ENCODE results near the gene NUDT14. TPM values are rescaled to one million over a fixed set of nuclear protein-coding genes. Genes with fewer than 3 reads are reported as not detected.

NUDT14 gene
- total and polyA plus RNA-seq, 3 experiments from 2014 or later: 6.7 to 12.4 (median 6.9) TPM

DNA sequence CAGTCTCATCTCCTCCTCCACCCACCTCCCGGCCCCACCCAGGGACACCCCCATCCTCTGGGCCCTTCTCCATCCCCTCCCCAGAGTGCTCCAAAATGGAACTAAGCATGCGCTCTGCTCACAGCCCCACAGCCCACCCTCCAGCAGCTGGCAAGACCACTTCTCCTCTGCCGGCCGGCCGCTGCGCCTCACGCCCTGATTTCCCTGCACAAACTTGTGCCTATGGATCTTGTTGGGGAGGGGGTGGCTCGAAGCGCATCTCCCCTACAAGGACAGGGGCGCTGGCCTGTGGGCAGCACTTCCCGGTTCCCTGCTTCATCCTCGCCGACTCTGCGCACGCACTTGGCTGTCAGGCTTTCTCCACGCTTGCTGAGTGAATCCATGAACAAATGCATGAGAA lies 19.5 kb upstream of the NUDT14 start:
- peaks cover 30% of the 10 kb centered on the region for H3K4me1 ChIP-seq (ENCODE audit: insufficient read depth, low read length)
- no peak for DNase-seq

DNA sequence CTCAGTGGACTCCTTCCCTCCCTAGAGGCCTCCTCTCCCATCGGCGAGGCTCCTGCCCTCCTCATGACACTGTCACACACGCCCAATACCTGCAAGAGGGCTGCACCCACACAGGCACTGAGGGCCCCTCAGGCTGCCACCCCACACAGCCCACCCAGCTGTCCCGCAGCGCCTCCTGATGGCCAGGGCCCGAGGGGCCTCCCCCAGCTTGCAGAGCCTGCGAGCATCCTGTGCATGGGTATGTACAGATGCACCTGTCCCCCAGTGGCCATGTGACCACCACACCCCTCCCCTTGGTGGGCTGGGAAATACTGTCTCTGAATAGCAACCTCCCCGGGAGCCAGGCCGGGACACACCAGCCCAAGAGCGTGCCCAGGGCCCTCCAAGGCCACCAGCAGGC lies 19.0 kb upstream of the NUDT14 start:
- DNase-seq: no peak
- ChIA-PET POLR2A (no interaction called here), CTCF (interaction anchor here (1.4 kb wide), 1 partner anchor 101 kb away, joined by 4 read pairs; the partner anchor contains the start of gene BRF1)
- peaks cover 0 to 32% (median 7%) of the 10 kb centered on the region in 3 donors for H3K4me1 Mint-ChIP-seq
- H3K9me3 Mint-ChIP-seq: no peaks in the 10 kb centered on the region
- Histone ChIP-seq H3K27ac (ENCODE audit: low read depth, low read length) (no peak overlapping the region), H3K4me3 (ENCODE audit: low read length) (no peak overlapping the region), H3K4me1 (ENCODE audit: insufficient read depth, low read length) (peaks cover 36% of the 10 kb centered on the region), H3K9me3 (ENCODE audit: low read length) (no peaks in the 10 kb centered on the region), H3K27me3 (ENCODE audit: insufficient read depth, low read length, poor library complexity, severe bottlenecking) (peaks cover 11% of the 10 kb centered on the region), H3K36me3 (ENCODE audit: insufficient read depth, low read length) (no peaks in the 10 kb centered on the region)
- no peaks in the 10 kb centered on the region for H3K36me3 Mint-ChIP-seq
- H3K27ac Mint-ChIP-seq: no peak overlapping the region
- no peak overlapping the region for H3K4me3 Mint-ChIP-seq
- H3K27me3 Mint-ChIP-seq: peaks cover 34 to 42% of the 10 kb centered on the region in 2 donors

More for the DNA sequence above, 19.5 kb upstream of the NUDT14 start:
- H3K9me3 ChIP-seq (ENCODE audit: low read length): no peaks in the 10 kb centered on the region
- ChIA-PET CTCF (interaction anchor here (1.4 to 1.7 kb wide), 2 partner anchors 101 to 152 kb away, joined by 4 to 5 read pairs; partner anchors contain the start of gene BRF1), POLR2A (no interaction called here)
- Mint-ChIP-seq H3K9me3 (no peaks in the 10 kb centered on the region), H3K27ac (no peak overlapping the region), H3K36me3 (no peaks in the 10 kb centered on the region), H3K4me1 (peaks cover 0 to 28% (median 5%) of the 10 kb centered on the region in 3 donors), H3K27me3 (peaks cover 34 to 39% of the 10 kb centered on the region in 2 donors), H3K4me3 (no peak overlapping the region)
- peaks cover 11% of the 10 kb centered on the region for H3K27me3 ChIP-seq (ENCODE audit: insufficient read depth, low read length, poor library complexity, severe bottlenecking)
- H3K27ac ChIP-seq (ENCODE audit: low read depth, low read length): no peak overlapping the region
- no peaks in the 10 kb centered on the region for H3K36me3 ChIP-seq (ENCODE audit: insufficient read depth, low read length)
- no peak overlapping the region for H3K4me3 ChIP-seq (ENCODE audit: low read length)

DNA sequence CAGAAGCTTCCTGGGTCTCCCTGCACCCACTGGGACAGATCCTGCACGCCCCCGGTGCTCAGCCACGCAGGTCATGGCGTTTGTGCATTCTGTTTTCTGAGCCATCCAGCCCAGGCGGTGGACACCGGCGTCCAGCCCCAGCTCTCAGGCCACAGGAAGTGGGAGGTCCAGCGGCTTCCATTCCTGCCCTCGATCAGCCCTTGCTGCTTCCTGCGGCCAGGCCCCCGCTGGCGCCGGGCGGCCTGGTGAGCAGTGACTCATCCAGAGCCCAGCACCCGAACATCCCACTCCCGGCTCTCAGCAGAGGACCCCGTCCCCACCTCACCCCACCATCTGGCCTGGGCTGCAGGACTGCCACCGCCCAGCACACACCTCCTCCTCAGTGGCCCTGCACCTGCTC lies 18.0 kb upstream of the NUDT14 start:
- peaks cover 45% of the 10 kb centered on the region for H3K4me1 ChIP-seq (ENCODE audit: insufficient read depth, low read length)
- no peak overlapping the region for H3K4me3 Mint-ChIP-seq
- peaks cover 37 to 49% of the 10 kb centered on the region in 2 donors for H3K27me3 Mint-ChIP-seq
- H3K9me3 ChIP-seq (ENCODE audit: low read length): no peaks in the 10 kb centered on the region
- ChIA-PET POLR2A (no interaction called here), CTCF (no interaction called here)
- no peak for DNase-seq
- H3K4me1 Mint-ChIP-seq: peaks cover 6 to 33% (median 11%) of the 10 kb centered on the region in 3 donors
- no peaks in the 10 kb centered on the region for H3K36me3 Mint-ChIP-seq
- H3K9me3 Mint-ChIP-seq: no peaks in the 10 kb centered on the region
- H3K27ac ChIP-seq (ENCODE audit: low read depth, low read length): no peak overlapping the region
- no peaks in the 10 kb centered on the region for H3K36me3 ChIP-seq (ENCODE audit: insufficient read depth, low read length)
- no peak overlapping the region for H3K4me3 ChIP-seq (ENCODE audit: low read length)
- no peak overlapping the region for H3K27ac Mint-ChIP-seq
- H3K27me3 ChIP-seq (ENCODE audit: insufficient read depth, low read length, poor library complexity, severe bottlenecking): peaks cover 11% of the 10 kb centered on the region

DNA sequence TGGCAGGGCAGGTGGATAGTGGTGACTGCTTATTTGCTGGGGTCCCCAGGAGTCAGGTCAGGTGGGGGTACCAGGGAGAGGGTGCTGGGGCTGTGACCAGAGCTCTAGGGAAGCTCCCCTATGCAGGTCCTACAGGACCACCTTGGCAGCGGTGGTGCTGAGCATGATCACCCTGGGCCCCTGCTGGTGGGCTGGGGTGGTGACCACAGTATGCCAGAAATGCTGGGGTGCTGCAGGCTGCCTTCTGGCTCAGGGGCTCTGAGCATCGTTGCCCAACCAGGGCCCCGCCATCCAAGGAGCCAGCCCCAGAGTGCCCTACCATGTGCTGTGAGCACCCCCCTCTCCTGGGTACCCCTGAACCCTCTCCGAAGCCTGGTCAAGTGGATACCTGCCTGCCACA lies 17.5 kb upstream of the NUDT14 start:
- H3K4me1 Mint-ChIP-seq: peaks cover 11 to 38% (median 14%) of the 10 kb centered on the region in 3 donors
- no peaks in the 10 kb centered on the region for H3K9me3 Mint-ChIP-seq
- Histone ChIP-seq H3K27ac (ENCODE audit: low read depth, low read length) (no peak overlapping the region), H3K4me1 (ENCODE audit: insufficient read depth, low read length) (peaks cover 50% of the 10 kb centered on the region), H3K27me3 (ENCODE audit: insufficient read depth, low read length, poor library complexity, severe bottlenecking) (peaks cover 11% of the 10 kb centered on the region), H3K4me3 (ENCODE audit: low read length) (no peak overlapping the region), H3K36me3 (ENCODE audit: insufficient read depth, low read length) (no peaks in the 10 kb centered on the region), H3K9me3 (ENCODE audit: low read length) (no peaks in the 10 kb centered on the region)
- peak overlapping the region in 1 of 7 donors; percentile 25 for H3K4me3 Mint-ChIP-seq
- no peak for DNase-seq
- H3K27me3 Mint-ChIP-seq: peaks cover 39 to 54% of the 10 kb centered on the region in 2 donors
- H3K36me3 Mint-ChIP-seq: no peaks in the 10 kb centered on the region
- ChIA-PET POLR2A (no interaction called here), CTCF (interaction anchor here (1.8 kb wide), 1 partner anchor 19 kb away, joined by 4 read pairs; no protein-coding TSS in a partner anchor)
- H3K27ac Mint-ChIP-seq: no peak overlapping the region

DNA sequence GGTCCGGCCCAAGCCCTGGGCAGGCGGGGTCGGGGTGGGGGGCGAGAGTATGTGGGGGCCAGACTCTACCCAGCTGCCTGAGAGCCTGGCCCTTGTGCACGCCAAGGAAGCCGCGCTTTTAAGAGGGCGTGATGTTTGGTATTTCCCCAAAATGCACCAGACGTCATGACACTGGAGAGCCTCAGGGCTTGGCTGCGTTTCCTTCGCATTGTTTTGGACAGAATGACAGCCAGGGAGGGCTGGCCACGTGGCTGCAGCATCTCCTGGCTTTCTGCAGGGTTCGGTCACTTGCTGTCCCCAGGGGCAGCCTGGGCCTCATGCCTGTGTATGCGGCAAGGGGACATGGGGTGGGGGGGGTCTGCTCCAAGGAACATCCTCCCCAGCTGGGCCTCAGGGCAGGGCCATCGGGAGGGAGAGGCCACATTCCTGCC lies 16.1 kb upstream of the NUDT14 start:
- peaks cover 39 to 55% of the 10 kb centered on the region in 2 donors for H3K27me3 Mint-ChIP-seq
- H3K9me3 Mint-ChIP-seq: no peaks in the 10 kb centered on the region
- peaks cover 16 to 47% (median 17%) of the 10 kb centered on the region in 3 donors for H3K4me1 Mint-ChIP-seq
- H3K9me3 ChIP-seq (ENCODE audit: low read length): no peaks in the 10 kb centered on the region
- peaks cover 11% of the 10 kb centered on the region for H3K27me3 ChIP-seq (ENCODE audit: insufficient read depth, low read length, poor library complexity, severe bottlenecking)
- H3K4me1 ChIP-seq (ENCODE audit: insufficient read depth, low read length): peaks cover 47% of the 10 kb centered on the region
- peak overlapping the region in 1 of 8 donors; percentile 54 for H3K27ac Mint-ChIP-seq
- CTCF ChIA-PET: interaction anchor here (1.8 kb wide), 1 partner anchor 18 kb away, joined by 4 read pairs; no protein-coding TSS in a partner anchor
- no peaks in the 10 kb centered on the region for H3K36me3 Mint-ChIP-seq
- H3K4me3 Mint-ChIP-seq: peak overlapping the region in 2 of 7 donors; percentile 29 to 77
- POLR2A ChIA-PET: no interaction called here
- H3K36me3 ChIP-seq (ENCODE audit: insufficient read depth, low read length): no peaks in the 10 kb centered on the region
- no peak overlapping the region for H3K27ac ChIP-seq (ENCODE audit: low read depth, low read length)
- H3K4me3 ChIP-seq (ENCODE audit: low read length): no peak overlapping the region
- no peak for DNase-seq

DNA sequence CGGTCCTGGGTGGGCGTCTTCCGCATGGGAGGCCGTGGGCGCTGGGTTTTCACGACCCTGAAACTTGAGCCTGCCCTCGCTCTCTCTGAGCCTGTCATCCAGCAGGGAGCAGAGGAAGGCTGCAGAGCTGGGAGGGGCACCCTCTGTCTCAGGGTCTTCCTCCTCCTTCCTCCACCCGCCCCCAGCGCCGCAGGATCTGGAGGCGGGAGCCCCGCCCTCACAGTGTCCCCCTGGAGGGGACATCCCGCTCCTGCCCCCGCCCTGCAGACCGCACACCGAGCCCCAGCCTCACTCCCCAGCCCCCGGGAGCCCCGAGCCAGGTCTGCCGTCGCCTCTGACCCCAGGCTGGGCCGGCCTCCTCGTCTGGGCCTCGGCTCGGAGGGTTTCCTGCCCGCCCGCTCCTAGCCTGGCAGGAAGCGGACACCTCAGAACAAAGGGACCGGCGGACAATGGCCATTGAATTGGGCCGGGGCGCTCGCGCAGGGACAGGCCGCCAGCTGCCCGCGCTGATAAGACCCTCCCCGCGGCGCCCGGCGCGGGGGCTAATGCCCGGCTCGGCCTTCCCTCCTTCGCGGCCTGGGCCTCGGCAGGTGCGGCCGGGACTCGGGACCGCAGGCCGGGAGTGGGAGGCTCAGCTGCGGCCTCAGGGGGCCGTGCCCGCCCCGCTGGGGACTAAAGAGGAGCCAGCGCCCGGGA lies 15.3 kb upstream of the NUDT14 start:
- H3K4me3 ChIP-seq (ENCODE audit: low read length): no peak overlapping the region
- peaks cover 38 to 55% of the 10 kb centered on the region in 2 donors for H3K27me3 Mint-ChIP-seq
- peaks cover 39% of the 10 kb centered on the region for H3K4me1 ChIP-seq (ENCODE audit: insufficient read depth, low read length)

DNA sequence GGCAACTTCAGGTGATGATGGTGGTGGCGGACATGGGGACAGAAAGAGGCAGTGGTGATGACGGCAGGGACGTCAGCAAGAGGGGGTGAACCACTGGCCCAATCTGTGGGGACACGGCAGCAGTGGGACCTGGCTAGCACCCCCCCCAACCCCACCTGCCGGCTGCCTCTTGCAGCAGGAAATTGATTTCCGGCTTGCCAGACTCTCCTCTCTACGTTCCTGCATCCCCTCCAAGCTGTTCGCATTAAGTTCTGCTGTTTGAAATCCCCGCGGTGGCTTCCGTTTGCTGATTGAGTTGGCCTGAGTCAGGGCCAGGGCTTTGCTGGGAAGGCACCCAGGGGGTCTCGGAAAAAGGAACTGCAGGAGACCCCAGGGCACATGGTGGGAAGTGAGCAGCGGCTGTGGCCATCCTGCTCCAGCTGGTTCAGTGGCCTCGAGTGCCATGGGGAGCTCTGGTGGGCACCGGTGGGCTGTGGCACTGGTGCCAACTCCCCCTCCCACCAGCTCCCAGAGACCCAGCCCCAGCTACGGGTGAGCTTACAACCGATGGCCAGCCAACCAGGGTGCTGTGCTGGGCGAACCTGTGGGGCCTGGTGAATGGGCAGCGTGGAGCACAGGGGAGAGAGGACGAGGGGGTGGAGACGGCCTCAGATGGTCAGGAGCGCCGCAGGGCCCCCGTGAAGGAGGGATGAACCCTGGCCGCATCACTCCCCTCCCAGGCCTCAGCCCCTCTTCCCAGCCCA lies 14.6 kb upstream of the NUDT14 start:
- Mint-ChIP-seq H3K27me3 (peaks cover 38 to 54% of the 10 kb centered on the region in 2 donors), H3K27ac (no peak overlapping the region), H3K4me1 (peaks cover 12 to 40% (median 16%) of the 10 kb centered on the region in 3 donors), H3K4me3 (peak overlapping the region in 4 of 7 donors; percentile 22 to 58 (median 44)), H3K9me3 (no peaks in the 10 kb centered on the region), H3K36me3 (no peaks in the 10 kb centered on the region)
- Histone ChIP-seq H3K4me3 (ENCODE audit: low read length) (no peak overlapping the region), H3K27ac (ENCODE audit: low read depth, low read length) (no peak overlapping the region), H3K4me1 (ENCODE audit: insufficient read depth, low read length) (peaks cover 39% of the 10 kb centered on the region), H3K9me3 (ENCODE audit: low read length) (no peaks in the 10 kb centered on the region), H3K36me3 (ENCODE audit: insufficient read depth, low read length) (no peaks in the 10 kb centered on the region), H3K27me3 (ENCODE audit: insufficient read depth, low read length, poor library complexity, severe bottlenecking) (peaks cover 11% of the 10 kb centered on the region)
- CTCF ChIA-PET: interaction anchor here (0.6 to 2.5 kb wide), 8 partner anchors 8 to 156 kb away, joined by 3 to 18 read pairs (median 4); no protein-coding TSS in a partner anchor
- POLR2A ChIA-PET: interaction anchor here (0.6 to 1.2 kb wide), 3 partner anchors 13 to 1565 kb away, joined by 3 to 8 read pairs (median 7); no protein-coding TSS in a partner anchor
- DNase-seq: peak in 2 of 5 donors; percentile 18 to 40

More for the DNA sequence above, 15.3 kb upstream of the NUDT14 start:
- ChIA-PET POLR2A (no interaction called here), CTCF (interaction anchor here (1.5 to 1.8 kb wide), 2 partner anchors 12 to 156 kb away, joined by 5 read pairs; no protein-coding TSS in a partner anchor)
- peaks cover 11% of the 10 kb centered on the region for H3K27me3 ChIP-seq (ENCODE audit: insufficient read depth, low read length, poor library complexity, severe bottlenecking)
- no peaks in the 10 kb centered on the region for H3K9me3 Mint-ChIP-seq
- no peak overlapping the region for H3K27ac ChIP-seq (ENCODE audit: low read depth, low read length)
- H3K27ac Mint-ChIP-seq: no peak overlapping the region
- H3K4me3 Mint-ChIP-seq: peak overlapping the region in 1 of 7 donors; percentile 8
- no peaks in the 10 kb centered on the region for H3K9me3 ChIP-seq (ENCODE audit: low read length)
- H3K4me1 Mint-ChIP-seq: peaks cover 12 to 40% (median 16%) of the 10 kb centered on the region in 3 donors
- H3K36me3 ChIP-seq (ENCODE audit: insufficient read depth, low read length): no peaks in the 10 kb centered on the region
- no peak for DNase-seq
- H3K36me3 Mint-ChIP-seq: no peaks in the 10 kb centered on the region

Data from CD8-positive, alpha-beta memory T cell (primary cell).